HepG2 (cell line): ENCODE measurements around the gene SEPTIN12. TPM values are rescaled to one million over a fixed set of nuclear protein-coding genes. Genes with fewer than 3 reads are reported as not detected.
A peak's percentile ranks its signal among the peaks of the same experiment; 100 is the strongest.

ENCODE experiments used
- AGO2 ChIP-seq: fragments of 200-400 bp; formaldehyde crosslinking; optimal IDR thresholded peaks from 2 replicates; pipeline ENCODE3; 2017; ENCODE audit warnings: mild to moderate bottlenecking, low read depth, low read length, moderate library complexity
- ARHGAP35 ChIP-seq: sonication (generic); formaldehyde crosslinking; IDR thresholded peaks from 2 replicates; pipeline ENCODE4 v1.9.0; 2022; ENCODE audit warnings: mild to moderate bottlenecking, inconsistent platforms, moderate library complexity, missing genetic modification reagents, borderline replicate concordance
- ATF7-NPFF ChIP-seq: sonication (generic); formaldehyde crosslinking; IDR thresholded peaks from 2 replicates; pipeline ENCODE4 v1.8.1; 2023; ENCODE audit warnings: mild to moderate bottlenecking, low read depth, missing genetic modification reagents, moderate library complexity
- FOXK2 ChIP-seq: fragments of 450-650 bp; IDR thresholded peaks from 2 replicates; pipeline ENCODE4 v1.6.1; 2016
- HDAC6 ChIP-seq: fragments of 200-600 bp; sonication (generic); IDR thresholded peaks from 2 replicates; pipeline ENCODE4 v1.7.0; 2017; ENCODE audit warnings: mild to moderate bottlenecking, antibody characterized with exemption, low read length, low read depth
- KDM2A ChIP-seq: sonication (generic); formaldehyde crosslinking; IDR thresholded peaks from 2 replicates; pipeline ENCODE4 v1.4.0; 2020; ENCODE audit warnings: low read depth, missing genetic modification reagents, borderline replicate concordance
- KLF6 ChIP-seq: IDR thresholded peaks from 2 replicates; pipeline ENCODE4 v1.8.0; 2016; ENCODE audit warnings: missing biosample characterization, missing genetic modification reagents
- KMT2B ChIP-seq: IDR thresholded peaks from 2 replicates; pipeline ENCODE4 v1.6.1; 2016; ENCODE audit warnings: missing genetic modification reagents, missing compliant biosample characterization
- MAFK ChIP-seq, 2 experiments: IDR thresholded peaks in 1 of 2; conservative IDR thresholded peaks in 1 of 2; 2 replicates each; pipeline ENCODE4 v1.6.1; 2011; ENCODE audit warnings: improper control_type of control experiment in 2 of 2, low read length in 2 of 2
- PATZ1 ChIP-seq: sonication (generic); formaldehyde crosslinking; IDR thresholded peaks from 2 replicates; pipeline ENCODE4 v1.4.0; 2020; ENCODE audit warnings: missing genetic modification reagents
- POLR2G ChIP-seq: fragments of 200-400 bp; formaldehyde crosslinking; IDR thresholded peaks from 2 replicates; pipeline ENCODE4 v1.6.1; 2018; ENCODE audit warnings: mild to moderate bottlenecking, low read depth, low read length, moderate library complexity
- RAD51 ChIP-seq: fragments of 450-650 bp; IDR thresholded peaks from 2 replicates; pipeline ENCODE4 v1.6.1; 2016; ENCODE audit warnings: borderline replicate concordance
- TOE1 ChIP-seq: sonication (generic); formaldehyde crosslinking; IDR thresholded peaks from 2 replicates; pipeline ENCODE4 v1.4.0; 2020; ENCODE audit warnings: mild to moderate bottlenecking, missing genetic modification reagents
- XRCC5 ChIP-seq: fragments of 200-400 bp; formaldehyde crosslinking; optimal IDR thresholded peaks from 2 replicates; pipeline ENCODE3; 2017; ENCODE audit warnings: mild to moderate bottlenecking, low read length
- ZBTB34 ChIP-seq: sonication (generic); formaldehyde crosslinking; IDR thresholded peaks from 2 replicates; pipeline ENCODE4 v1.8.0; 2022; ENCODE audit warnings: mild to moderate bottlenecking, missing genetic modification reagents
- ZFP62 ChIP-seq: sonication (generic); formaldehyde crosslinking; IDR thresholded peaks from 2 replicates; pipeline ENCODE4 v1.4.0; 2020; ENCODE audit warnings: missing genetic modification reagents
- ZFYVE20 ChIP-seq: sonication (generic); formaldehyde crosslinking; IDR thresholded peaks from 2 replicates; pipeline ENCODE4 v1.8.0; 2023; ENCODE audit warnings: low read depth, mild to moderate bottlenecking, moderate library complexity, missing genetic modification reagents, borderline replicate concordance
- ZNF274 ChIP-seq: sonication (generic); formaldehyde crosslinking; IDR thresholded peaks from 2 replicates; pipeline ENCODE4 v1.5.1; 2020; ENCODE audit warnings: mild to moderate bottlenecking, missing genetic modification reagents
- ZNF501 ChIP-seq: sonication (generic); formaldehyde crosslinking; IDR thresholded peaks from 2 replicates; pipeline ENCODE4 v1.5.1; 2020; ENCODE audit warnings: mild to moderate bottlenecking, moderate library complexity, missing genetic modification reagents
- ZNF670 ChIP-seq: sonication (generic); formaldehyde crosslinking; IDR thresholded peaks from 2 replicates; pipeline ENCODE4 v1.8.0; 2022; ENCODE audit warnings: mild to moderate bottlenecking, missing genetic modification reagents, borderline replicate concordance
- ZNF772 ChIP-seq: sonication (generic); formaldehyde crosslinking; IDR thresholded peaks from 2 replicates; pipeline ENCODE4 v1.5.0; 2020; ENCODE audit warnings: mild to moderate bottlenecking, missing genetic modification reagents
- ZNF790 ChIP-seq: sonication (generic); formaldehyde crosslinking; IDR thresholded peaks from 2 replicates; pipeline ENCODE4 v1.8.0; 2022; ENCODE audit warnings: missing genetic modification reagents, mild to moderate bottlenecking, borderline replicate concordance
- ZNF800 ChIP-seq: sonication (generic); formaldehyde crosslinking; IDR thresholded peaks from 2 replicates; pipeline ENCODE4 v1.4.0; 2020; ENCODE audit warnings: missing genetic modification reagents
- polyA plus RNA-seq, 8 experiments: library from polyadenylated mRNA; depleted of rRNA in 3 of 8; stranded (reverse) in 7 of 8; unstranded in 1 of 8; fragments of >200 nt; fragmentation: Illumina TruSeq in 4 of 8; extraction: Trizol in 4 of 8; gene quantifications; 2 replicates each; pipeline versions ENCODE4 v1.2.1 to v1.2.3, GENCODE V29; 2011 to 2016; ENCODE audit warnings: low read depth in 4 of 8, missing spikeins in 1 of 8, mixed read lengths in 1 of 8; ENCODE audit not compliant: insufficient read depth in 1 of 8
- total RNA-seq, 5 experiments: library from RNA; depleted of rRNA; stranded (reverse); fragments of >200 nt; fragmentation: Illumina TruSeq; extraction: Trizol; gene quantifications; 2 replicates each; pipeline ENCODE4 v1.2.3, GENCODE V29; 2016; ENCODE audit warnings: low read depth in 1 of 5
- TF ChIP-seq, protein P1 (sequence below): sonication (generic); formaldehyde crosslinking; IDR thresholded peaks from 2 replicates; pipeline ENCODE4 v1.5.0; 2020; ENCODE audit warnings: missing genetic modification reagents, mild to moderate bottlenecking, borderline replicate concordance

SEPTIN12 gene
- total and polyA plus RNA-seq, 2 of the 13 experiments (the other 11 are each of a cell fraction or from before 2014, with no cell fraction given) = 0.22 TPM; not detected in 1

- TF ChIP-seq, protein P1, sequence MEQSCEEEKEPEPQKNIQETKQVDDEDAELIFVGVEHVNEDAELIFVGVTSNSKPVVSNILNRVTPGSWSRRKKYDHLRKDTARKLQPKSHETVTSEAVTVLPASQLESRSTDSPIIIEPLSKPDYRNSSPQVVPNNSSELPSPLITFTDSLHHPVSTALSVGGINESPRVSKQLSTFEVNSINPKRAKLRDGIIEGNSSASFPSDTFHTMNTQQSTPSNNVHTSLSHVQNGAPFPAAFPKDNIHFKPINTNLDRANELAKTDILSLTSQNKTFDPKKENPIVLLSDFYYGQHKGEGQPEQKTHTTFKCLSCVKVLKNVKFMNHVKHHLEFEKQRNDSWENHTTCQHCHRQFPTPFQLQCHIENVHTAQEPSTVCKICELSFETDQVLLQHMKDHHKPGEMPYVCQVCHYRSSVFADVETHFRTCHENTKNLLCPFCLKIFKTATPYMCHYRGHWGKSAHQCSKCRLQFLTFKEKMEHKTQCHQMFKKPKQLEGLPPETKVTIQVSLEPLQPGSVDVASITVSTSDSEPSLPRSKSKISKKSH (CRISPR knock-in tag) = no peak
- peak; percentile 15; the same call in 1 of the 2 replicates for TF ChIP-seq ZNF772 (CRISPR knock-in tag)
- TF ChIP-seq ZNF501 (CRISPR knock-in tag) = no peak
- TF ChIP-seq HDAC6 = no peak
- TF ChIP-seq XRCC5 = no peak
- no peak for TF ChIP-seq FOXK2
- TF ChIP-seq KMT2B (CRISPR knock-in tag) = no peak
- peak; percentile 73 for TF ChIP-seq POLR2G
- TF ChIP-seq ZNF790 (CRISPR knock-in tag) = no peak
- no peak for TF ChIP-seq ZNF670 (CRISPR knock-in tag)
- TF ChIP-seq MAFK (conservative IDR thresholded peaks at IDR 0.05 in 1 of 2, IDR thresholded peaks at IDR 0.05 in 1 of 2; ENCODE audit: low read length in 2 of 2) = no peak
- TF ChIP-seq ZNF800 (CRISPR knock-in tag) = no peak
- TF ChIP-seq ARHGAP35 (CRISPR knock-in tag) = no peak
- no peak for TF ChIP-seq RAD51
- TF ChIP-seq ZBTB34 (CRISPR knock-in tag) = no peak
- peak; percentile 99 for TF ChIP-seq KDM2A (CRISPR knock-in tag)
- TF ChIP-seq ATF7-NPFF = 0 out of 2 replicates have a peak, but pooled peaks have one; percentile 20
- peak; percentile 56 for TF ChIP-seq PATZ1 (CRISPR knock-in tag)
- peak; percentile 94 for TF ChIP-seq AGO2
- TF ChIP-seq ZFP62 (CRISPR knock-in tag) = no peak
- no peak for TF ChIP-seq TOE1 (CRISPR knock-in tag)
- peak; percentile 60; the same call in 1 of the 2 replicates for TF ChIP-seq KLF6
- TF ChIP-seq ZFYVE20 (CRISPR knock-in tag) = no peak
- TF ChIP-seq ZNF274 (CRISPR knock-in tag) = 0 out of 2 replicates have a peak, but pooled peaks have one; percentile 3
Observed at GRCh38 chr16:4802659-4803287, 14.6 kb upstream of the SEPTIN12 start (continued).
